BLaER1 treated with 17β-estradiol and CSF1 and Interleukin-3, amounts not matched to agents 10 nM and 100 nM (cell line): ENCODE results near the gene SCAPER.
A peak's percentile ranks its signal among the peaks of the same experiment; 100 is the strongest.
"Not testable (repeated sequence)": the region's sequence is repeated elsewhere in the genome, so short reads cannot be mapped to it uniquely, and the experiment has no call there.

ENCODE experiments used
- H3K27ac ChIP-seq, 11 experiments: shearing (Covaris generic); formaldehyde crosslinking; 2 replicates each; pipeline ENCODE4 v1.8.1; 2022
- H3K27me3 ChIP-seq, 11 experiments: shearing (Covaris generic); formaldehyde crosslinking; 2 replicates each; pipeline ENCODE4 v1.8.1; 2022
- H3K36me3 ChIP-seq, 11 experiments: shearing (Covaris generic); formaldehyde crosslinking; 2 replicates each; pipeline ENCODE4 v1.8.1; 2022
- H3K4me1 ChIP-seq, 10 experiments: shearing (Covaris generic); formaldehyde crosslinking; 2 replicates each; pipeline ENCODE4 v1.8.1; 2022
- H3K4me2 ChIP-seq, 11 experiments: shearing (Covaris generic); formaldehyde crosslinking; 2 replicates each; pipeline ENCODE4 v1.8.1; 2022
- H3K4me3 ChIP-seq, 10 experiments: shearing (Covaris generic); formaldehyde crosslinking; 2 replicates each; pipeline ENCODE4 v1.8.1; 2022
- H3K9ac ChIP-seq, 11 experiments: shearing (Covaris generic); formaldehyde crosslinking; 2 replicates each; pipeline ENCODE4 v1.8.1; 2022
- H3K9me3 ChIP-seq, 11 experiments: shearing (Covaris generic); formaldehyde crosslinking; replicated peaks in 1 of 11; 2 replicates each; pipeline ENCODE4 v1.8.1; 2022
- H4K20me1 ChIP-seq, 11 experiments: shearing (Covaris generic); formaldehyde crosslinking; 2 replicates each; pipeline ENCODE4 v1.8.1; 2022
- Cebpa-rat ChIP-seq, 11 experiments: shearing (Covaris generic); IDR thresholded peaks; 2 replicates each; pipeline ENCODE4 v1.8.1; 2022

SCAPER gene

GRCh38 chr15:76533995-76534394, 371.1 kb downstream of the SCAPER start:
- H3K27ac ChIP-seq = no peak overlapping the region
- no peaks in the 10 kb centered on the region for H4K20me1 ChIP-seq
- no peak overlapping the region for H3K9ac ChIP-seq
- TF ChIP-seq Cebpa-rat (IDR thresholded peaks at IDR 0.05) = no peak
- H3K4me2 ChIP-seq = no peak overlapping the region
- no peaks in the 10 kb centered on the region for H3K4me1 ChIP-seq
- H3K36me3 ChIP-seq = no peaks in the 10 kb centered on the region
- H3K9me3 ChIP-seq = no peaks in the 10 kb centered on the region
- H3K4me3 ChIP-seq = no peak overlapping the region
- no peaks in the 10 kb centered on the region for H3K27me3 ChIP-seq

GRCh38 chr15:76533060-76533820, 371.9 kb downstream of the SCAPER start:
- Histone ChIP-seq H3K4me3 (no peak overlapping the region), H3K9me3 (no peaks in the 10 kb centered on the region), H3K27ac (no peak overlapping the region), H3K36me3 (no peaks in the 10 kb centered on the region), H3K4me1 (no peaks in the 10 kb centered on the region), H3K27me3 (no peaks in the 10 kb centered on the region), H3K9ac (no peak overlapping the region), H4K20me1 (no peaks in the 10 kb centered on the region), H3K4me2 (no peak overlapping the region)
- TF ChIP-seq Cebpa-rat (IDR thresholded peaks at IDR 0.05) = no peak

GRCh38 chr15:76529911-76530310, 375.2 kb downstream of the SCAPER start:
- no peaks in the 10 kb centered on the region for H3K36me3 ChIP-seq
- H4K20me1 ChIP-seq = no peaks in the 10 kb centered on the region
- no peak for TF ChIP-seq Cebpa-rat (IDR thresholded peaks at IDR 0.05)
- H3K27me3 ChIP-seq = no peaks in the 10 kb centered on the region
- no peak overlapping the region for H3K27ac ChIP-seq
- no peaks in the 10 kb centered on the region for H3K4me1 ChIP-seq
- no peaks in the 10 kb centered on the region for H3K9me3 ChIP-seq
- H3K4me2 ChIP-seq = no peak overlapping the region
- no peak overlapping the region for H3K9ac ChIP-seq
- no peak overlapping the region for H3K4me3 ChIP-seq

GRCh38 chr15:76526111-76526510, 379.0 kb downstream of the SCAPER start:
- no peak overlapping the region for H3K27ac ChIP-seq
- no peak for TF ChIP-seq Cebpa-rat (IDR thresholded peaks at IDR 0.05)
- no peaks in the 10 kb centered on the region for H3K4me1 ChIP-seq
- no peak overlapping the region for H3K4me3 ChIP-seq
- H4K20me1 ChIP-seq = no peaks in the 10 kb centered on the region
- H3K27me3 ChIP-seq = no peaks in the 10 kb centered on the region
- no peak overlapping the region for H3K4me2 ChIP-seq
- H3K36me3 ChIP-seq = no peaks in the 10 kb centered on the region
- H3K9ac ChIP-seq = no peak overlapping the region
- H3K9me3 ChIP-seq = no peaks in the 10 kb centered on the region

GRCh38 chr15:76517910-76518309, 387.2 kb downstream of the SCAPER start:
- H4K20me1 ChIP-seq = no peaks in the 10 kb centered on the region
- no peak overlapping the region for H3K9ac ChIP-seq
- H3K4me1 ChIP-seq = peaks cover 0 to 12% (median 7%) of the 10 kb centered on the region in 10 experiments; a peak in 5 of 20 replicates
- no peaks in the 10 kb centered on the region for H3K9me3 ChIP-seq
- H3K36me3 ChIP-seq = no peaks in the 10 kb centered on the region
- no peak overlapping the region for H3K4me3 ChIP-seq
- TF ChIP-seq Cebpa-rat (IDR thresholded peaks at IDR 0.05) = no peak
- peak overlapping the region in 3 of 11 experiments; percentile 10 to 34 (median 29); a peak in 4 of 22 replicates for H3K4me2 ChIP-seq
- H3K27ac ChIP-seq = no peak overlapping the region
- no peaks in the 10 kb centered on the region for H3K27me3 ChIP-seq

- no peaks in the 10 kb centered on the region for H3K9me3 ChIP-seq
- H3K36me3 ChIP-seq = no peaks in the 10 kb centered on the region
- H4K20me1 ChIP-seq = no peaks in the 10 kb centered on the region
- no peaks in the 10 kb centered on the region for H3K27me3 ChIP-seq
- H3K4me2 ChIP-seq = no peak overlapping the region
- H3K4me3 ChIP-seq = no peak overlapping the region
- no peak for TF ChIP-seq Cebpa-rat (IDR thresholded peaks at IDR 0.05)
- H3K9ac ChIP-seq = no peak overlapping the region
- peaks cover 0 to 12% (median 7%) of the 10 kb centered on the region in 10 experiments; a peak in 5 of 20 replicates for H3K4me1 ChIP-seq
- H3K27ac ChIP-seq = no peak overlapping the region
These were observed 390.9 kb downstream of the SCAPER start for GRCh38 chr15:76514282-76514681.

GRCh38 chr15:76512971-76513370, 392.2 kb downstream of the SCAPER start:
- Histone ChIP-seq H3K9ac (no peak overlapping the region), H3K4me1 (peaks cover 0 to 2% (median under 1%) of the 10 kb centered on the region in 10 experiments; a peak in 5 of 20 replicates), H4K20me1 (no peaks in the 10 kb centered on the region), H3K27ac (no peak overlapping the region), H3K4me2 (no peak overlapping the region), H3K4me3 (no peak overlapping the region), H3K27me3 (no peaks in the 10 kb centered on the region), H3K9me3 (no peaks in the 10 kb centered on the region), H3K36me3 (no peaks in the 10 kb centered on the region)
- no peak for TF ChIP-seq Cebpa-rat (IDR thresholded peaks at IDR 0.05)

GRCh38 chr15:76510663-76511062, 394.5 kb downstream of the SCAPER start:
- H3K4me1 ChIP-seq, H3K4me2 ChIP-seq, H3K27ac ChIP-seq, H4K20me1 ChIP-seq, H3K36me3 ChIP-seq, H3K9me3 ChIP-seq, H3K9ac ChIP-seq, H3K4me3 ChIP-seq, H3K27me3 ChIP-seq: not testable (repeated sequence)

- no peaks in the 10 kb centered on the region for H3K4me1 ChIP-seq
- no peak overlapping the region for H3K4me3 ChIP-seq
- no peaks in the 10 kb centered on the region for H4K20me1 ChIP-seq
- H3K9me3 ChIP-seq = no peaks in the 10 kb centered on the region
- no peak overlapping the region for H3K9ac ChIP-seq
- H3K36me3 ChIP-seq = peaks cover 0 to 13% (median 0%) of the 10 kb centered on the region in 11 experiments; a peak in 4 of 22 replicates
- H3K27ac ChIP-seq = no peak overlapping the region
- H3K4me2 ChIP-seq = no peak overlapping the region
- H3K27me3 ChIP-seq = no peaks in the 10 kb centered on the region
- TF ChIP-seq Cebpa-rat (IDR thresholded peaks at IDR 0.05) = no peak
These were observed 401.3 kb downstream of the SCAPER start for GRCh38 chr15:76503804-76504203.

GRCh38 chr15:76503121-76503520, 402.0 kb downstream of the SCAPER start:
- Histone ChIP-seq H3K27me3 (no peaks in the 10 kb centered on the region), H3K9me3 (no peaks in the 10 kb centered on the region), H3K4me3 (no peak overlapping the region), H3K27ac (no peak overlapping the region), H3K4me2 (no peak overlapping the region), H4K20me1 (no peaks in the 10 kb centered on the region), H3K36me3 (peaks cover 0 to 13% (median 0%) of the 10 kb centered on the region in 11 experiments; a peak in 4 of 22 replicates), H3K4me1 (no peaks in the 10 kb centered on the region), H3K9ac (no peak overlapping the region)
- no peak for TF ChIP-seq Cebpa-rat (IDR thresholded peaks at IDR 0.05)
